T1000 (cell line): ENCODE measurements around the gene AGBL4.
"Not testable (repeated sequence)": the region's sequence is repeated elsewhere in the genome, so short reads cannot be mapped to it uniquely, and the experiment has no call there.

Source experiments
- DNase-seq: peaks from one replicate; lab custom pipeline; 2025; ENCODE audit warnings: mixed read lengths; lab: John Stamatoyannopoulos, UW

Gene AGBL4

DNA sequence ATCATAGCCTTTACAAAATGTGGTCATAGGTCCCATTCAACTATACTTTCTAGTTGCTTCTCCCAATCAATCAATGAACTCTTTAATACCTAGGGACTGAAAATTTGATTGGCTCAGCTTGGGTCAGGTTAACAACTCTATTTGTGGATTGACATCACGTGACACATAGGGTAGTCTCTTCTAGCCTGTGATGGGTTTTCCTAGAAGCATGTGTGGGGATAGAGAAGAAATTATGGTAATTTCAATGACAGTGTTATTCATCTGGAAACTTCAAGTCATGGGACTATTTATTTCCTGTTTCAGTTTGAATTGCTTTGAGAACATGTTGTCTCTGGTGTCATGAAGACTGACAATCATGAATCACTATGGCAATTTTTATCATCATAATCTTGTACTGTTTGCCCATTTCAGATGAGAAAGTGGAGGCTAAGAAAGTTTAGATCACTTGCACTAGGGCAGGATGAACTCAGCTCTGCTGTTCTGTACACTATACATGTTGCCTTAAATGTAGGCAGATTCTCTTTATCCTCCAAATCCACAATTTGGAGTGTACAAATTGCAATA lies 717.2 kb downstream of the AGBL4 start:
- no peak for DNase-seq

DNA sequence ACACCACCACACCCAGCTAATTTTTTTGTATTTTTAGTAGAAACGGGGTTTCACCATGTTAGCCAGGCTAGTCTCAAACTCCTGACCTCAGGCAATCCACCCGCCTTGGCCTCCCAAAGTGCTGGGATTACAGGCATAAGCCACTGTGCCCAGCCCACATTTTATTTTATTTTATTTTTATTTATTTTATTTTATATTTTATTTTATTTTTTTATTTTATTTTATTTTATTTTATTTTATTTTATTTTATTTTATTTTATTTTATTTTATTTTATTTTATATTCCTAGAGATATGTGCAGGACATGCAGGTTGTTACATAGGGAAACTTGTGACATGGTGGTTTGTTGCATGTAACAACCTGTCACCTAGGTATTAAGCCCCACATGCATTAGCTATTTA lies 721.4 kb downstream of the AGBL4 start:
- not testable (repeated sequence) for DNase-seq

DNA sequence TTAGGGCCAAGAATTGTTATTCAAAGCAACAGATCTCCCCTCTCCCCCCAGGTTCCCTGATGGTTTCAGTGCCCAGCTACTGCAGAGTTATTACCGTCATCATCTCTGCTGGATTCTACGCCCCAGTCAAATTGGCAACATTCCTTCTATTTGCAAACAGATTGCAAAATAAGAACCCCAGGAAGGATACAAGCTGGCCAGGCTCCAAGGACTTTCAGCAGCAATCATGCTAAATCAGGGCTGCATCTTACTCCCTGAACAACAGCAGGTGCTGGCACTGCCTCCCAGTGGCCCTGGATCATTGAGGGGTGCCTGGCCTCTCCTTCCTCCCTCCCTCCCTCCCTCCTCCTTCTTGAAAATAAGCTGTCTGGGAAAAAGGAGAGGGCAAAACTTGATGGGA lies 725.5 kb downstream of the AGBL4 start:
- DNase-seq: no peak

DNA sequence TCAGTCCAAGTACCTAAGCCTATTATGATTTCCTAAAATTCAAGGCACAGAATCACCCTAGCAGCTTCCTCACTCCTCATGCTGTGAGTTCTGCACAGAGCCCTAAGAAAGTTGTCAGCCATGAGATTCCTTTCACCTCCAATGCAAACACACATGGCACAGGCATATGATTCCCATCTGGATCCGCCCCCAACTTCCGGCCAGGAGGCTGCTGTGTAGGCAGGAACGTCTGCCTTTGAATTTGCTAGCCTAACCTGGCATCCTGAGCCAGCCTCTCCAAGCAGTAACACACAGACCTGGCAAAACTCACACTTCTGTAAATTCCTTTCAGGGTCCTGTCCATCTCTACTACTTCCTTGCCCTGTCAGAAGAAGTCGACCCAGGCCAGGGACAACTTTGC lies 726.0 kb downstream of the AGBL4 start:
- DNase-seq: no peak

DNA sequence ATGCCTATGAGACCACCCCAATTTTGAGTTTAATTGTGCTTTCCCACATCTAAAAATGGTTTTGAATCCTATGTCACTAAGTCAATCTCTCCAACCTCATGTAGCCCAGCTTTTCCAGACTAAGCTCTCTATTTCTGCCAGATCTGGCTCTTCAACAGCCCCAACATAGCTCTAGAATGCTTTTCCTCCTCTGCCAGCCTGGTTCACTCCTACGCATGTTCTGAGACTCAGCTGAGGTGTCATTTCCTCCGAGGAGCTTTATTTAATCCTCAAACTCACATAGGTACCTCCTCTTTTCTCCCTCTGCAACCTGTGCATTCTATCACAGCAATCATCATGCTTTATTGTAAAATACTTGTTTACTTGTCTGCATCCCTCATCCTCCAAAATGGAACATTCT lies 729.2 kb downstream of the AGBL4 start:
- DNase-seq: no peak

DNA sequence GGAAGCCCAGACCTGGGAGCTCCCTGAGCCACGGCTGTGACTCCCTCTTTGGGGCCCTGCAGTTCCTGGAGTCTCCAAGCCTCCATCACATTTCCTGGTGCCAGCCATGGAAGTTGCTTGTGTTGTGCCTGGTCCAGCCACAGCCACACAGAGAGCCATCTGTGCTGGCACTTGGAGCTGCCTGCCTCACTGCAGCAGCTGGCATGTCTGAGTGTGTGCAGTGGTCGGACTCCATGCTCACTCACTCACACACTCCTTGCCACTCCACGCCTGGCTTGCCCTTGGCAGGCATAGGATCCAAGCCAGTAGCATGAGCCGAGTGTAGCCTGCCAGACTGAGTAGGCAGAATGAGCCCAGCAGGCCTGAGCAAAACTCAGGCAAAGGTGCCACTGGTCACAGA lies 730.7 kb downstream of the AGBL4 start:
- DNase-seq: no peak

DNA sequence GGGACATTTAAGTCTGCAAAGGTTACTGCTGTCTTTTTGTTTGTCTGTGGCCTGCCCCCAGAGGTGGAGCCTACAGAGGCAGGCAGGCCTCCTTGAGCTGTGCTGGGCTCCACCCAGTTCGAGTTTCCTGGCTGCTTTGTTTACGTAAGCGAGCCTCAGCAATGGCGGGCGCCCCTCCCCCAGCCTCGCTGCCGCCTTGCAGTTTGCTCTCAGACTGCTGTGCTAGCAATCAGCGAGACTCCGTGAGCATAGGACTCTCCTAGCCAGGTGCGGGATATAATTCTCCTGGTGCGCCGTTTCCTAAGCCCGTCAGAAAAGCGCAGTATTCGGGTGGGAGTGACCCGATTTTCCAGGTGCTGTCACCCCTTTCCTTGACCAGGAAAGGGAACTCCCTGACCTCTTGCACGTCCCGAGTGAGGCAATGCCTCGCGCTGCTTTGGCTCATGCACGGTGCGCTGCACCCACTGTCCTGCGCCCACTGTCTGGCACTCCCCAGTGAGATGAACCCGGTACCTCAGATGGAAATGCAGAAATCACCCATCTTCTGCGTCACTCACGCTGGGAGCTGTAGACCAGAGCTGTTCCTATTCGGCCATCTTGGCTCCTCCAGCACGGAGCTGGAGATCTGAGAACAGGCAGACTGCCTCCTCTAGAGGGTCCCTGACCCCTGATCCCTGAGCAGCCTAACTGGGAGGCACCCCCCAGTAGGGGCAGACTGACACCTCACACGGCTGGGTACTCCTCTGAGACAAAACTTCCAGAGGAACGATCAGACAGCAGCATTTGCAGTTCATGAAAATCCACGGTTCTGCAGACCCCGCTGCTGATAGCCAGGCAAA lies 766.3 kb downstream of the AGBL4 start:
- DNase-seq: not testable (repeated sequence)

DNA sequence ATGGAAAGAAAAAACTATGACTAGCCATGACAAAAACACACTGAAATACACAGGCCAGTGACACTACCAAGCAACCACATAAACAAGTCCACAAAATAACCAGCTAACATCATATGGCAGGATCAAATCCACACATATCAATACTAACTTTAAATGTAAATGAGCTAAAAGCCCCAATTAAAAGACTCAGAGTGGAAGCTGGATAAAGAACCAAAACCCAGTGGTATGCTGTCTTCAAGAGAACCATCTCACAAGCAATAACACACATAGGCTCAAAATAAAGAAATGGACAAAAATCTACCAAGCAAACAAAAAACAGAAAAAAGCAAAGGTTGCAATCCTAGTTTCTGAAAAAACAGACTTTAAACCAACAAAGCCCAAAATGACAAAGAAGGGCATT lies 770.8 kb downstream of the AGBL4 start:
- DNase-seq: no peak

DNA sequence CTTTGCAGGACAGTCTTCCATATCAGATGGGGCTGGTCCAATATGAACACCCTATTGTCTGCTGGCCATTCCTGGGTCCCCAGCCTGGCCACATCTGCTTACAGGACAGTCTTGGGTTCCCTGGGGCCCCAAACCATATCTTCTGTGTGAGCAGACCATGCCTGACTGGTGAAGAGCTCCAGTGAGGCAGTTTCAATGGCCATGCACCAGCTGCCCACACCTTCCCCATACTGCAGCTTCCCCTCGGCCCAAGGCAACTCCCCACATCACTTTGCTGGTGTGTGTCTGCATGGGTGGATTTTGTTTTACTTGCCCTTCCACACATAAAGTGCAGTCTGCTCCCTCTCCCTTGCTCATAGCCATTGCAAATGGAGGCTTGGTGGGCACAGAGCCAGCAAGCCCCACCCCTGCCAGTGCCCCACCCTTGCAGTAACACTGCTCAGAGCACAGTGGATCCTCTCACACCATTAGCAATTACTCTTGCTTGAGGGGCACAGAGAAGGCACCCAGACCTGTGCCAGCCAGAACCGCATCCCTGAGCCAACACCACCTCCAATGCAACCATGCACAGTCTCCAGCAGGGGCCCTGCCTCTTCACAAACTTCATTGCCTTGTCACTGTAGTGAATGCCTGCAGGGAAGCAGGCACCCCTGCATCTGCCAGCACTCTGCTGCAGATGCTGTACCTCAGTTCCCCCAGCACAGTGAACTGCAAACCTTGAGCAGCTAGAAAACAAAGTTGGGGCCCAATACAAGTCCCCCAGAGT lies 772.6 kb downstream of the AGBL4 start:
- no peak for DNase-seq

DNA sequence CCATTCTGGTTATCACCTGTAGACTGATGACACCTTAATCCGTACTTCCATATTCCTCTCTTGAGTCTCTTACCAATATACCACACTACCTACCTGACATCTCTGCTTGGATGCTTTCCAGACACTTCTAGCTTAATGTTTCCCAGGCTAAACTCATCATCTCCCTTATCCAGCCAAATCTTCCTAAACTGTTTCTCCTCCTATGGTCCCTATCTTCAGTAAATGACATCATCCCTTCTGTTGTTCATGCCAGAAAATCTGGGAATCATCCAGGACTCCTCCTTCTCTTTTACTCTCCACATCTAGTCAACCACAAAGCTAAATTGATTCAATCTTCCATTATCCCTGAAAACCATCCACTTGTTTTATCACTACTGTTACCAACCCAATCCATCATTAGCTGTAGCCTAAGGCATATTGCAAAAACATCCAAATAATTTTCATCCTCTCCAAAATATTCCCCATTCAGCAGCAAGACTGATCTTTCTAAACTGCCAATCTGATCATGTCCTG lies 783.0 kb downstream of the AGBL4 start:
- no peak for DNase-seq

DNA sequence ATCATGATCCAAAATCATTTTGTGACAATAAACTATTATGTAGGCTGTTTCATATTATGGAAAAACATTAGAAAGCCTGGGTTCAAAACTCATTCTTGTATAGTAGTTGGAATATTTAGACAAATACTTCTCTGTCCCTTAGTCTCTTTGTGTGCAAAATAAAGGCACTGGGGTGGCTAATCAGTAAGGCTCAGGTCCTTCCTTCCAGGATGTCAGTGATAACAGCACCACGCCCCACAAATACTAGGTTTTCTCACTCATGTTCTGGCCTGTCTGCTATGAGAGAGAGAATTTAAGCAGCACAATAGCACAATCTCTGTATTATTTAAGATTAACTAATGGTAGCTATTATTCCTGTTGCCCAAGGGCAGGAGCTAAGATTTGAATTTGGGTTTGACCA lies 788.8 kb downstream of the AGBL4 start:
- no peak for DNase-seq

DNA sequence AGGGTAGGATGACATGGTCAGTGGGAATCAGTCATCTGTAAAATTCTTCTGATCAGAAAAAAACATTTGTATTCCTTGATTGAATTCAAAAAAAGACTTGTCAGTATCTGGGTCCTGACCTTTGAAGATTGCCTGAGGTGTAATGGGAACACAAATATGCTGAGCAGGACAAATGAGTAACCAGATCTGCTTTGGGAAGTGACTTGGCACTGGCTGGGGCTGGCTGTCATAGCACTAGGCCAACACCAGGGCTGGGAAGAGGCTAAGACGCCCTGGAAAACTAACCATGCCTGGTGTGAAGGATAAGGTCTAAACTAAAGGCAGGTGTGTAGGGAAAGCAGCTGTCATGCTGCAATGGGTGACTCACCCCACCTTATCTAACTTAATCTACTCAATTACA lies 794.2 kb downstream of the AGBL4 start:
- no peak for DNase-seq

DNA sequence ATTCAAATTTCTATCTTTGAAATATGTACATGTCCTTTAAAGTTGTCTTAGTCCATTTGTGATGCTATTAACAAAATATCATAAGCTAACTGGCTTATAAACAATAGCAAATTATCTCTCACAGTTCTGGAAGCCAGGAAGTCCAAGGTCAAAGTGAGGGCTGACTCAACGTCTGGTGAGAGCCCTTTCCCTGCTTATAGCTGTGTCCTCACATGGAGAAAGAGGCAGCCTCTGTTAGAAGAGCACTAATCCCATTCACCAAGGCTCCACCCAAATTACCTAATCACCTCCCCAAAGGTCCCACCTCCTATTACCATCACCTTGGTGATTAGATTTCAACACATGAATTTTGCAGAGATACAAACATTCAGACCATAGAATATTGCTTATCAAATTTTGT lies 797.0 kb downstream of the AGBL4 start:
- no peak for DNase-seq

DNA sequence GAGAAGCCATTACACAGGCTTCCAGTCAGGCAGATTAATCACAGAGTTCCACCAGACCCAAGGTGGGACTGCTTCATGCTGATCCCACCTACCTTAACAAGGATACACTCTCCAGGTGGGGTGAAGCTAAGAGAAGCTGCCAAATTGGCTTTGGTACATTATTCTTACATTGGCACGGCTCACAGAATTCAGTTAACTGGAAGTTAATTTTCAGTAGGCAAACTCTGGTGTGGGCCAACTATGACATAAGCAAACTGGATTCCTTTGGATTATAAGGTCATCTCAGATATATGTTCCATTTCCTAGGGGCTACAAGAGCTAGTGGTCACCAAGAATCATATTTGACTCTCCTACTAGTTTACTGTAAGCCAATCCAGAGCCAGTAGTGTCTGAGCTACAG lies 798.3 kb downstream of the AGBL4 start:
- no peak for DNase-seq

DNA sequence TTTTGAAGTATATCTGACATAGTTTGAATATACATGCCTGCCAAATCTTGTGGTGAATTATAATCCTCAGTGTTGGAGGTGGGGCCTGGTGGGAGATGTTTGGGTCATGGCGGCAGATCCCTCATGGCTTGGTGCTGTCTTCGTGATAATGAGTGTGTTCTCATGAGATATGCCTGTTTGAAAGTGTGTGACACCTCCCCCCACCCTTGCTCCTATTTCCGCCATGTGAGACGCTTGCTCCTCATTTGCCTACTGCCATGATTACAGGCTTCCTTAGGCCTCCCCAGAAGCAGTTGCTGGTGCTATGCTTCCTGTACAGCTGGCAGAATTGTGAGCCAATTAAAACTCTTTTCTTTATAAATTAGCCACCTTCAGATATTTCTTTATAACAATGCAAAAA lies 810.5 kb downstream of the AGBL4 start:
- no peak for DNase-seq

DNA sequence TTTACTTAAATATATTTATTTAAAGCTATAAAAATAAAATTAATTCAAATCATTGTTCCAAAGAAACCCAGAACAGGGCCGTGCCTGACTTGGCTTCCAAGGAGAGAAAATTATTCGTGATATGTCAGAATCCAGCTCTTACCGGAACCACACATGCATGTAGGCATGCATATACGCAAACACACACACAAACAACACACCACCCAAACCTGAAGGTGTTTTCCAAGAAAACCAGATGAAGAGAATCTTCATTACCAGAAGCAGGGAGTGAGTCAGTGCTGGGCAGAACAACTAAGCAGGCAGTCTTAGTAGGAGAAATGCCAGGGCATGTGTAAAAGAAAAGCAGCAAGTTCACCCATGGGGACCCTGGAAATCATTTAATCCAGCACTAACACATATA lies 815.0 kb downstream of the AGBL4 start:
- no peak for DNase-seq

DNA sequence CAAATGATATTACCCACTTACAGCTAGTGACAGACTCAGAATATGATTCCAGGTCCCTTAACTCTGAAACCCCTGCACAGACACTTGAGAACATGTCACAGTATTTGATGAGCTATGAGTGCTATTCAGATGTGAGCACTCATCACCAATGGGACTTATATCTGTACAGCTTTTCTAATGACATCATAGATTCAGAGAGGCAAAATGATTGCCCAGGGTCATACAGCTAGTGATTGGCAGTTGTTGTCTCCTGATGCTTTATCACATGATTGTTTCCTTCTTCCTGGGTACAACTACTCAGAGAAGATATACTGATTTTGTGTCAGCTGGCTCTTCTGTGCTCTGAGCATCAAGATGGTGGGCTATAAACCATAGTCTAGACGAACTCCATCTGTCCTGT lies 819.0 kb downstream of the AGBL4 start:
- DNase-seq: no peak

DNA sequence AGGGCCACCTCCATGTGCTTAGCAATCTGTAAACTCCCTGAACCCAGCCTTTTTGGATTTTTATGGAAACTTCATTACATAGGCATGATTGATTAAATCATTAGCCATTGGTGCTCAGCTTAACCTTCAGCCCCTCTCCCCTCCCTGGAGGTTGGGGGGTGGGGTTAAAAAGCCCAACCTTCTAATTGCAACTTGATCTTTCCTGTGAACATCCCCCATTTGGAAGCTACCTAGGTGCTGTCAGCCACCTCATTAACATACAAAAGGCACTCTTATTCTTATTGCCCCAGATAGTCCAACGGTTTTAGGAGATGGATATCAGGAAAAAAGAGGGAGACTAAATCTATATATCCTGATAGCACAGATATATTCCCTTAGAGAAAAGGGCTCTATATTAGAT lies 823.0 kb downstream of the AGBL4 start:
- no peak for DNase-seq

DNA sequence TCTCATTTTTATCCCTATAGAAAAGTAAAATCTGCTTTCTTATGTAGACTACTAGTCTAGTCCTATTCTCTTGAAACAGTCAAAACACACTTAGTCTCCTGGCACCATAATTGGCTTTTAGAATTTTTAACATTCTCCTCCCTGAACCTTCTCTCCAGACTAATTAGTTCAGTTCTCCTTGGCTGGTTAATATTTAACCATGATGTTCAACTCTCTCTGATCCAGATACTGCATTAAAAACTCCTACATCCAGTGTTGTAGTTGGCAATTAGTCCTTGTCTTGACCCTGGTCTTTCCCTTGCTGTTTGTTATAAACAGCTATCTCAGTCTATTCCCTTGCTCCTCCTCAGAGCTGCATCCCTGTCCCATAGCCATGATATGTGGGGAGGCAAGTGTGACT lies 824.2 kb downstream of the AGBL4 start:
- no peak for DNase-seq

DNA sequence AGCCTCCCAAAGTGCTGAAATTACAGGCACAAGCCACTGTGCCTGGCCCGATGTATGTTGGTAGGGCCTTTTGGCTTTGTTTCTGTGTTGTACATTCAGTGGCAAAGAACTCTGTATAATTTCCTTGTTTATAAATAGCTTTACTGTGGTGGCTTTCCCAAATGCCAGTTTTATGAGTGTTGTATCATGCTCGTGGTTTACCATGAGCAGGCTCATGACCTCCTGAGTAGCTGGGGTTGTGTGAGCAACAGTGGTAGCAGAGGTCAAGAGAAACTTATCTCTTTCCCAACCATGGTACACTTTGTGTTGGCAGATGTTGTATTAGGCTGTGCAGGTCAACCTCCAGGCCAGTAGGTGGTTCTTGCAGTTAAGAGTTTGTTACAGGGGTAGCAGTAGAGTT lies 826.7 kb downstream of the AGBL4 start:
- DNase-seq: peak; percentile 8

DNA sequence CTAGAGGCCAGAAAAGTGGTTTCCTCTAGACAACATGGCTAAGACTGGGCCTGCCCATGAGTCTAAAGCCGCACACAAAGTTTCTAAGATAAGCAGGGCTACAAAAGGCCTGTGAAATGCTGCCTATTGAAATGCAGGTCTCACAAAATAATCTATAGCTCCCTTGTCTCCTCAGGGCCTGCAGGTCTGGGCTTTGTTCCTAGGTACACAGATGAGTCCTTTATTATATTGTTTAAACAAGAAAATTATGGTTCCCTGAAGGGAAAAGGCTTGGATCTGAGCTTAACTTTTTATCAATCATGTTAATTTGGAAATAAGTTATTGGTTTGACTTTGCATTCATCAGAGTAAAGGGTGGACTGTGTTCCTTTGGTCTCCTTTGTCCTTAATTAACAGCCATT lies 833.6 kb downstream of the AGBL4 start:
- DNase-seq: no peak

DNA sequence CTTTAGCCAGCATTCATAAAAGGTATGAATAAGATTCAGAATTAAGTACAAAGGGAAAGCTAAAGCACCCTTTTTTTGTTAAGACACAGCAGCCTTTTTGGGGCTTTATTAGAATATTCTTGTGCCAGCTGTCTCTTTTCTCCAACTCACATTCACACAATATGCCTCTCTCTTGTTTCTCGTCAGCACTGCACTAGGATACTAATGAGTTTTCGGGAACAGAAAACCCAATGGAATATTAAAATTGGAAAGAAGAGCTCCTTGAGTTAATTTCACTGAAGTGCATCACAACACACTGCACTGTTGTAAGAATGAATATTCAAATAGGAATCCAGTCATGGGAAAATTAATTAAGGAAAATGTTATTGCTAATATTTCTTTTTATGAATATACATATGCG lies 836.7 kb downstream of the AGBL4 start:
- DNase-seq: no peak

DNA sequence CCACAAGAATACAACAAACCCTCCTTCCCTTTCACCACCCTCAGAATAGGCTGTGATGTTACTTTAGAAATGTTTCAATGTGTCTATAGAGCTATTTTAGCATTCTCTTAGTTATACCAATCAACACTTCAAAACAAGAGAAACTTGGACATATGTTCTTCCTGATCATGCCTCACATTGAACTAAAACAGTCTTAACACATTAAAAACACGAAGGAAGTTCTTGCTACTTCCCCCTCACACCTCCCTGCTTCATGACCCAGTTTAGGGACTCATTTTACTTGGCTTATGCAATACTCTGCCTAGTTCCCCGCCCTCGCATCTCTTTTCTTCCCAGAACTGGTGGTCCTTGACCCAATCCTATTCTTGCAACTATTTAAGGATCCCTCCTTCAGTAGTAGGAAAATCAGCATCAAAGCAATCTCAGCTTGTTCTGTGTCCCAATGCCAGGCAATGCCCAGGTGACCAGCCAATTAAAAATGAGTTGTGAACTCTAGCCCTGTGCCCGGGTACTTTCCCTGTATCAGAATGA lies 838.2 kb downstream of the AGBL4 start:
- no peak for DNase-seq
